Upper lobe of left lung (tissue), 6 donors: ENCODE results near the gene DYRK1B. TPM values are rescaled to one million over a fixed set of nuclear protein-coding genes. Genes with fewer than 3 reads are reported as not detected.
A peak's percentile ranks its signal among the peaks of the same experiment; 100 is the strongest.

Experiments
- ATAC-seq, 2 donors: fragments of 200-7000 bp; cut with Tn5 transposase; one replicate each; pipeline ENCODE4 v1.9.1; 2022; ENCODE audit warnings: mild to moderate bottlenecking in 2 of 2, moderate library complexity in 2 of 2; ENCODE audit not compliant: low FRiP score in 2 of 2
- DNase-seq, 2 donors: peaks; one replicate each; pipeline ENCODE4 v3.0.0-alpha.2; 2019 to 2020
- H3K27ac ChIP-seq, 4 donors: fragments of 200-600 bp; sonication (generic); one replicate each; pipeline ENCODE4 v1.5.1; 2016 to 2019
- H3K27me3 ChIP-seq, 4 donors: fragments of 200-600 bp; sonication (generic); one replicate each; pipeline ENCODE4 v1.5.1; 2017 to 2019
- H3K36me3 ChIP-seq, 4 donors: fragments of 200-600 bp; sonication (generic); one replicate each; pipeline ENCODE4 v1.5.1; 2016 to 2019
- H3K4me1 ChIP-seq, 4 donors: fragments of 200-600 bp; sonication (generic); one replicate each; pipeline ENCODE4 v1.5.1; 2018 to 2019
- H3K4me3 ChIP-seq, 4 donors: fragments of 200-600 bp; sonication (generic); one replicate each; pipeline ENCODE4 v1.5.1; 2017 to 2019; ENCODE audit warnings: mild to moderate bottlenecking in 2 of 4, moderate library complexity in 1 of 4
- H3K9me3 ChIP-seq, 4 donors: fragments of 200-600 bp; sonication (generic); one replicate each; pipeline ENCODE4 v1.5.1; 2018 to 2019
- EP300 ChIP-seq, 4 donors: sonication (generic); formaldehyde crosslinking; IDR thresholded peaks; one replicate each; pipeline ENCODE4 v1.5.1; 2017; ENCODE audit warnings: antibody characterized with exemption in 4 of 4, control low read depth in 2 of 4
- POLR2A ChIP-seq, 4 donors: fragments of 450-650 bp; IDR thresholded peaks; one replicate each; pipeline ENCODE4 v1.5.1; 2016 to 2017; ENCODE audit warnings: antibody characterized with exemption in 4 of 4, mild to moderate bottlenecking in 2 of 4
- POLR2AphosphoS5 ChIP-seq, 2 donors: sonication (generic); formaldehyde crosslinking; IDR thresholded peaks; one replicate each; pipeline ENCODE4 v1.5.1; 2017; ENCODE audit warnings: antibody characterized with exemption in 2 of 2
- WGBS, 2 donors: methylation state at CpG; one replicate each; pipeline ENCODE4 v1.1.5; 2017 to 2018; 5-methylcytosine and 5-hydroxymethylcytosine counted together
- total RNA-seq, 6 donors: library from RNA; depleted of rRNA in 4 of 6; stranded (reverse); fragments of >200 nt in 4 of 6; gene quantifications; one replicate each; pipeline versions ENCODE4 v1.1.0 to v1.2.1, GENCODE V29; 2016 to 2021
- TF ChIP-seq, protein P1 (sequence below), 6 experiments: fragments of 450-650 bp in 4 of 6; fragments of 200-600 bp in 2 of 6; sonication (generic) in 2 of 6; IDR thresholded peaks; one replicate each; pipeline ENCODE4 v1.5.1; 2016 to 2019; ENCODE audit warnings: antibody characterized with exemption in 6 of 6
- donor health status: DM: no; HTN: no; CAD: no; lungs with moderate emphysema.
- donor health status: DM: no; HTN: yes; CAD: no; lungs with severe emphysema.

The DYRK1B gene
- total RNA-seq, 6 donors from 2014 or later = 14.6 to 33.6 (median 23.2) TPM

DNA sequence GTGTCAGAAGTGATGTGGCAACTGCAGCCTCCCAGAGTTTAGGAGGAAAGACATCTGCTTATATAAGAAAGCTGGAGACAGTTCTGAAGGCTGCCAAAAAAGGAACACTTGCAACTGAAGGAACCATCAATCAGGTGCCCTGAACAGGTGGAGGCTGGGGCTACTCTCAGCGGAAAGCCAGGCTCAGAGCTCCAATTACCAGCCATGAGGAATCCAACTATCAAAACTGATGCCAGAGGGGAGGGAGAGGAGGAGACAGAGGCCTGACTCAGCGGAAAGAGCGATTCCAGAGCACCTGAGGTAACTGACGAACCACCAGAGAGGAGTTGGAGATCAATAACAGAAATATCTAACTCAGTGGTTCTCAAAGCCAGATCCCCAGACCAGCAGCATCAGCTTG lies 31.0 kb downstream of the DYRK1B start:
- no peak for DNase-seq
- H3K27me3 ChIP-seq = no peaks in the 10 kb centered on the region
- no peaks in the 10 kb centered on the region for H3K36me3 ChIP-seq
- H3K4me1 ChIP-seq = no peaks in the 10 kb centered on the region
- no peak for ATAC-seq
- no peak overlapping the region for H3K27ac ChIP-seq
- H3K9me3 ChIP-seq = no peaks in the 10 kb centered on the region
- H3K4me3 ChIP-seq = no peak overlapping the region
- 32 to 35% methylated on average over 4 of the region's 4 CpGs for WGBS, 2 donors
- no peak for TF ChIP-seq POLR2AphosphoS5 (IDR thresholded peaks at IDR 0.05)
- no peak for TF ChIP-seq POLR2A (IDR thresholded peaks at IDR 0.05)
- TF ChIP-seq EP300 (IDR thresholded peaks at IDR 0.05) = no peak
- TF ChIP-seq, protein P1, sequence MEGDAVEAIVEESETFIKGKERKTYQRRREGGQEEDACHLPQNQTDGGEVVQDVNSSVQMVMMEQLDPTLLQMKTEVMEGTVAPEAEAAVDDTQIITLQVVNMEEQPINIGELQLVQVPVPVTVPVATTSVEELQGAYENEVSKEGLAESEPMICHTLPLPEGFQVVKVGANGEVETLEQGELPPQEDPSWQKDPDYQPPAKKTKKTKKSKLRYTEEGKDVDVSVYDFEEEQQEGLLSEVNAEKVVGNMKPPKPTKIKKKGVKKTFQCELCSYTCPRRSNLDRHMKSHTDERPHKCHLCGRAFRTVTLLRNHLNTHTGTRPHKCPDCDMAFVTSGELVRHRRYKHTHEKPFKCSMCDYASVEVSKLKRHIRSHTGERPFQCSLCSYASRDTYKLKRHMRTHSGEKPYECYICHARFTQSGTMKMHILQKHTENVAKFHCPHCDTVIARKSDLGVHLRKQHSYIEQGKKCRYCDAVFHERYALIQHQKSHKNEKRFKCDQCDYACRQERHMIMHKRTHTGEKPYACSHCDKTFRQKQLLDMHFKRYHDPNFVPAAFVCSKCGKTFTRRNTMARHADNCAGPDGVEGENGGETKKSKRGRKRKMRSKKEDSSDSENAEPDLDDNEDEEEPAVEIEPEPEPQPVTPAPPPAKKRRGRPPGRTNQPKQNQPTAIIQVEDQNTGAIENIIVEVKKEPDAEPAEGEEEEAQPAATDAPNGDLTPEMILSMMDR (IDR thresholded peaks at IDR 0.05) = no peak

DNA sequence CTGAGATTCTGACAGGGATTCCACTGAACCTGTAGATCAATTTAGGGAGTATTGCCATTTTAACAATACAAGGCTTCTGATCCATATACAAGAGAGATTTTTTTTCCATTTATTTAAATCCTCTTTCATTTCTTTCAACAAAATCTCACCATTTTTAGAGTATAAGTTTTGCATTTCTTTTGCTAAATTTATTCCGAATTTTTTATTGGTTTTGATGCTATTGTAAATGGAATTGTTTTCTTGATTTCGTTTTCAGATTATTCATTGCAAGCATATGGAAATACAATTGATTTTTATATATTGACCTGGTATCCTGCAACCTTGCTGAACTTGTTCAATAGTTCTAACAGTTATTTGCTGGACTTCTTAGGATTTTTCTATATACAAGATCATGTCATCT lies 36.9 kb downstream of the DYRK1B start:
- no peak for TF ChIP-seq EP300 (IDR thresholded peaks at IDR 0.05)
- no peak for TF ChIP-seq POLR2AphosphoS5 (IDR thresholded peaks at IDR 0.05)
- TF ChIP-seq, protein P1 (IDR thresholded peaks at IDR 0.05) = no peak
- no peaks in the 10 kb centered on the region for H3K36me3 ChIP-seq
- ATAC-seq (no peak), DNase-seq (no peak)
- H3K9me3 ChIP-seq = no peaks in the 10 kb centered on the region
- H3K27ac ChIP-seq = no peak overlapping the region
- H3K4me3 ChIP-seq = no peak overlapping the region
- 61 to 68% methylated on average over 2 of the region's 2 CpGs for WGBS, 2 donors
- H3K4me1 ChIP-seq = peaks cover 0 to 4% (median 2%) of the 10 kb centered on the region in 4 donors
- H3K27me3 ChIP-seq = no peaks in the 10 kb centered on the region

DNA sequence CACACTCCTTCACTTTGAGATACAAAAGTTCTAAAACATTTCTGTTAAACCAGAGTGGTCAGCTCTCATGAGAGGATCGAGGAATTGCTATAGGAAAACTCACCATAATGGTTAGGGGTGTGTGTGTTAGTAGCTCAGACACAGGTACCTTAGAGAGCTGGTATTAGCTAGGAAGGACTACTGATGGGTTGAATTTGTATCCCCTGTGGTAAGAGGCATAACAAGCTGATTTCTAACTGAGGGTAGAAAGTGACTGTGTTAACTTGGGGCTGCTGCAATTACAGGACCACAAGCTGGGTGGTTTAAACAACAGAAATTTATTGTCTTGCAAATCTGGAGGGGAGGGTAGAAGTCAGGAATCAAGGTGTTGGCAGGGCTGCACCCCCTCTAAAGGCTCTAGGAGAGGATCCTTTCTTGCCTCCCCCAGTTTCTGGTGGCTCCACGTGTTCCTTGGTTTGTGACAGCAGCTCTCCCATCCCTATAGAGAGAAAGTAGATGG lies 37.9 kb downstream of the DYRK1B start:
- H3K9me3 ChIP-seq = no peaks in the 10 kb centered on the region
- no peak overlapping the region for H3K4me3 ChIP-seq
- no peak for ATAC-seq
- H3K4me1 ChIP-seq = peaks cover 0 to 4% (median 2%) of the 10 kb centered on the region in 4 donors
- no peaks in the 10 kb centered on the region for H3K36me3 ChIP-seq
- H3K27ac ChIP-seq = no peak overlapping the region
- WGBS, 2 donors = 23 to 30% methylated on average over 2 of the region's 2 CpGs
- H3K27me3 ChIP-seq = no peaks in the 10 kb centered on the region
- no peak for DNase-seq
- TF ChIP-seq POLR2AphosphoS5 (IDR thresholded peaks at IDR 0.05) = no peak
- no peak for TF ChIP-seq POLR2A (IDR thresholded peaks at IDR 0.05)
- TF ChIP-seq, protein P1 (IDR thresholded peaks at IDR 0.05) = no peak
- TF ChIP-seq EP300 (IDR thresholded peaks at IDR 0.05) = no peak

DNA sequence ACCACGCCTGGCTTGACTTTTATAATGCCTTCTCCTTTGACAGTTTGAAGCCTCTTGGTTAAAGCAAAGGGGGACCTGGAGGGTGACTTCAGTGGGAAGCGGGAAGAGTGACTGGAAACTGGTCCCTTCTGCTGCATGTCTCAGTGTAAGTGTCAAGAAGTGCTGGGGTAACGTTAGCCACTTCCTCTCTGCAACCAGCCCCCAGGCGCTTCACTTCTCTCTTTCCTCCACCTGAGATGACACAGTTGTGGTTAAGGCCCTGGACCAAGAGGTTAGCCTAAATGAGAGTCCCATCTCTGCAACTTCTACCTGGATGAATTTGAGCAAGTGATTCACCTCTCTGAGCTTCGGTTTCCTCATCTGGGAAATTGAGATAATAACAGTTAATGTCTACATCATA lies 39.0 kb downstream of the DYRK1B start:
- no peak for TF ChIP-seq POLR2A (IDR thresholded peaks at IDR 0.05)
- TF ChIP-seq POLR2AphosphoS5 (IDR thresholded peaks at IDR 0.05) = no peak
- TF ChIP-seq EP300 (IDR thresholded peaks at IDR 0.05) = no peak
- TF ChIP-seq, protein P1 (IDR thresholded peaks at IDR 0.05) = no peak
- ATAC-seq (no peak), DNase-seq (no peak)
- 56 to 62% methylated on average over 5 of the region's 5 CpGs for WGBS, 2 donors
- Histone ChIP-seq H3K36me3 (no peaks in the 10 kb centered on the region), H3K27ac (no peak overlapping the region), H3K27me3 (no peaks in the 10 kb centered on the region), H3K4me3 (no peak overlapping the region), H3K4me1 (peaks cover 0 to 4% (median 2%) of the 10 kb centered on the region in 4 donors), H3K9me3 (no peaks in the 10 kb centered on the region)

DNA sequence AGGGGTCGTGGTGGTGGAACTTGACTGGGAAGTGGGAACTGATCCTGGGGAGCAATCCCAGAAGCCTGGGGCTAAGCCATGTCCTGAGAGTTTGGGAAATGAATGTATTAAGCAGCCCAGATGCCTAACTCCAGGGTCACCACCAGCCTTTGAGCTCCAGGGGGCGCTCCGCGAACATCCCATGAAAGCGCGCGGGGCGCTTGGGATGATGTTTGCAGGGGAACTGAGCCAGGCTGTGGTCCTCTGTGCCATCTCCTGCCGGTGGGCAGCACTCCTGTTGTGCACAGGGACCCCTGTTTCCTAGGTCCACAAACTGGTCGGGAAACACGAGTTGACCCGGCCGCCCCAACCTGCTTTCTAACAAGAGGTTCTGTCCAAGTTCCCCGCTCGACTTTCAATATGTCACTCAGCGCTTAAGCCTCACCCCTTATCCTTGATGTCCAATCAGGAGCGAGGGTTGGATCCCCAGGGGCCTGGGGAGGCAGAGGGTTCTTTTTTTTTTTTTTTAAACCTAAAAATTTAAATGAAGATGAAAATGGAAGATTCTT lies 40.9 kb downstream of the DYRK1B start:
- WGBS, 2 donors = 0 to 2% methylated on average over 14 to 17 of the region's 17 CpGs
- no peaks in the 10 kb centered on the region for H3K36me3 ChIP-seq

More for the DNA sequence above, 40.9 kb downstream of the DYRK1B start:
- no peaks in the 10 kb centered on the region for H3K27me3 ChIP-seq
- DNase-seq (peak; percentile 68 to 83), ATAC-seq (peak; percentile 92 to 98)
- peaks cover 0 to 4% (median 0%) of the 10 kb centered on the region in 4 donors for H3K9me3 ChIP-seq
- H3K4me1 ChIP-seq = peaks cover 0 to 4% (median 2%) of the 10 kb centered on the region in 4 donors
- H3K4me3 ChIP-seq = peak overlapping the region; percentile 25 to 53 (median 42)
- no peak for TF ChIP-seq EP300 (IDR thresholded peaks at IDR 0.05)
- no peak for TF ChIP-seq POLR2AphosphoS5 (IDR thresholded peaks at IDR 0.05)
- no peak for TF ChIP-seq POLR2A (IDR thresholded peaks at IDR 0.05)
- TF ChIP-seq, protein P1 (IDR thresholded peaks at IDR 0.05) = peak; percentile 78 to 88 (median 84)
- H3K27ac ChIP-seq = no peak overlapping the region
